Activated naive CD4-positive, alpha-beta T cell treated with anti-CD3 and anti-CD28 coated beads for 36 hours (primary cell): ENCODE data around the gene SYTL3. TPM values are rescaled to one million over a fixed set of nuclear protein-coding genes. Genes with fewer than 3 reads are reported as not detected.
A peak's percentile ranks its signal among the peaks of the same experiment; 100 is the strongest.
"Not testable (repeated sequence)": the region's sequence is repeated elsewhere in the genome, so short reads cannot be mapped to it uniquely, and the experiment has no call there.

Source experiments
- CTCF ChIA-PET: fragments of 350-600 bp; sonication (Branson Sonifier 250); formaldehyde crosslinking; loops from one replicate; lab custom pipeline; 2021; ENCODE audit warnings: antibody characterized with exemption; lab: Charles Lee
- DNase-seq: peaks from one replicate; pipeline ENCODE4 v3.0.0-alpha.2; 2020
- H3K27ac Mint-ChIP-seq: one replicate; pipeline ENCODE4 v1.8.0; 2021; ENCODE audit warnings: mild to moderate bottlenecking, mixed read lengths
- H3K27me3 Mint-ChIP-seq: one replicate; pipeline ENCODE4 v1.8.0; 2021; ENCODE audit warnings: low read depth, mixed read lengths
- H3K36me3 Mint-ChIP-seq: one replicate; pipeline ENCODE4 v1.8.0; 2021; ENCODE audit warnings: low read depth, mixed read lengths
- H3K4me1 Mint-ChIP-seq: one replicate; pipeline ENCODE4 v1.8.0; 2021; ENCODE audit warnings: low read depth, mixed read lengths
- H3K4me3 Mint-ChIP-seq: one replicate; pipeline ENCODE4 v1.8.0; 2021; ENCODE audit warnings: mild to moderate bottlenecking, moderate library complexity, mixed read lengths
- H3K9me3 Mint-ChIP-seq: one replicate; pipeline ENCODE4 v1.8.0; 2021; ENCODE audit warnings: mixed read lengths
- intact Hi-C: fragments of 100-400 bp; cut with micrococcal nuclease; formaldehyde crosslinking; loops from one replicate; pipeline ENCODE4 v1.15.1; 2023
- total RNA-seq, 2 experiments: library from RNA; stranded (reverse); gene quantifications; one replicate each; pipeline ENCODE4 v1.2.3, GENCODE V29; 2021

The SYTL3 gene
- total RNA-seq, 2 experiments from 2014 or later = 115 to 120 TPM

DNA sequence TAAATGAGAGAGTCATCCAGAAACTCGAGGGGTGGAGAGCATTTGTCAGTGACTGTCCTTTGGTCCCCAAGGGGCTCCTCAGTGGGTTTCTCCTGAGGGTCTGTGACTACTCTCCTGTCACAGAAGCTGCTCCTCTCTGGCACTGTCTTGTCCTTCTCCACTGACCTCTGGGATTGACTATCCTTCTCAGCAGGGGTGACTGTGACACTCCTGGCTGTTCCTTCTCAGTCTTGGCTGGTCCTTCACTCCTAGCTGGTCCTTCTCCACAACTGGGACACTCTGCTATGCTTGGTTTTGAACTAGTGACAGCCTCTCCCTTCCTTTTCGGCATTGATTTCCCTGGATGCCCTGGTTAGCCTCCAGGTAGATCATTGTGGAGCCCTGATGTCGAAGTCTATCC, 38.8 kb upstream of the SYTL3 start:
- Mint-ChIP-seq H3K36me3 (peaks cover 59% of the 10 kb centered on the region), H3K27ac (no peak overlapping the region)
- CTCF ChIA-PET = interaction anchor here (1.0 kb wide), 1 partner anchor 9 kb away, joined by 3 read pairs; no protein-coding TSS in a partner anchor

DNA sequence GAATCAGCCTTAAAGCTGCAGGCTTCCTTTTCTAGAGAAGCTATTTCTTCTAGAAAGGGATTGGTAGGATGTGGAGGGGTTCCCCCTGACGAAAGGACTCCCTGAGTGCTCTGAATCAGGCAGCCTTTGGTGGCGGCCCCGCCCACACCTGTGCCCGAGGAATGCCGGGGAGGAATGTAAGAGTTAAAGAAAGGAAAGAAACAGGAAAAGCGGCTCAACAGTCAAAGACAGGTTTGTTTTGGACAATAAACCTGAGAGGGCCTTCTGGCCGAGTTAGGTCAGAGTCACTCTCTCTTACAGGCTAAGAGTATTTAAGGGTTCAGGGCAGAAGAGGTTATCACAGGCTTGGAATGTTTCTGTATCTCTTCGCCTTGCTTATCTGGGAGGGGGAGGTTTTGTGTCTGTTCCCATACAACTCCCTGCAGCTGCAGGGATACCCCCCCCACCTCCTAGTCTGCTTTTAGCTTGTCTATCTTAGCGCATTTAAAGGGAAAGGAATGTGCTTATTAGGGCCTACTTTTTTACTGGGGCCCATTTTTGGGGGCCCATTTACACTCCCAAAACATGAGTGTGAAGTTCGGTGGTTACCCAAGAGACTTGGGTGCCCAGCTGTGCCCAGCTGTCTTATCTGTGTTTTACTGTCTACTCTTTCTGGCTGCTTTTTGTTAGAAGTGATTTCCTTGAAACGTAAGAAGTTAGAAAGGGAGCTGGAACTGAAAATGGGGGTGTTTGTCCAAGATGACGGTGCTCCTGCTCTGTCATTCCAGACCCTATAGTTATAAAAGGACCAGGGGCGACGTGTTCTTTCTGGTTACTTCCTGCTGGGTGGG, 38.1 kb upstream of the SYTL3 start:
- intact Hi-C loops = no loop called here
- CTCF ChIA-PET = interaction anchor here (1.0 kb wide), 1 partner anchor 10 kb away, joined by 3 read pairs; no protein-coding TSS in a partner anchor
- H3K27me3 Mint-ChIP-seq = no peaks in the 10 kb centered on the region
- no peak overlapping the region for H3K4me3 Mint-ChIP-seq
- no peaks in the 10 kb centered on the region for H3K4me1 Mint-ChIP-seq
- H3K9me3 Mint-ChIP-seq = peaks cover 10% of the 10 kb centered on the region
- no peak overlapping the region for H3K27ac Mint-ChIP-seq
- no peak for DNase-seq
- H3K36me3 Mint-ChIP-seq = peaks cover 63% of the 10 kb centered on the region

More for the DNA sequence above, 38.8 kb upstream of the SYTL3 start:
- intact Hi-C loops = no loop called here
- DNase-seq = no peak
- Mint-ChIP-seq H3K9me3 (peaks cover 10% of the 10 kb centered on the region), H3K27me3 (no peaks in the 10 kb centered on the region), H3K4me1 (no peaks in the 10 kb centered on the region), H3K4me3 (no peak overlapping the region)

DNA sequence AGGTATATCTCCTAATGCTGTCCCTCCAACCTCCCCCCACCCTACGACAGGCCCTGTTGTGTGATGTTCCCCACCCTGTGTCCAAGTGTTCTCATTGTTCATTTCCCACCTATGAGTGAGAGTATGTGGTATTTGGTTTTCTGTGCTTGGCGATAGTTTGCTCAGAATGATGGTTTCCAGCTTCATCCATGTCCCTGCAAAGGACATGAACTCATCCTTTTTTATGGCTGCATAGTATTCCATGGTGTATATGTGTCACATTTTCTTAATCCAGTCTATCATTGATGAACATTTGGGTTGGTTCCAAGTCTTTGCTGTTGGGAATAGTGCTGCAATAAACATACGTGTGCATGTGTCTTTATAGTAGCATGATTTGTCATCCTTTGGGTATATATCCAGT, 35.2 kb upstream of the SYTL3 start:
- H3K4me1 Mint-ChIP-seq, H3K27me3 Mint-ChIP-seq, H3K9me3 Mint-ChIP-seq, DNase-seq, H3K4me3 Mint-ChIP-seq, CTCF ChIA-PET, intact Hi-C loops, H3K27ac Mint-ChIP-seq: not testable (repeated sequence)
- H3K36me3 Mint-ChIP-seq = peaks cover 66% of the 10 kb centered on the region

DNA sequence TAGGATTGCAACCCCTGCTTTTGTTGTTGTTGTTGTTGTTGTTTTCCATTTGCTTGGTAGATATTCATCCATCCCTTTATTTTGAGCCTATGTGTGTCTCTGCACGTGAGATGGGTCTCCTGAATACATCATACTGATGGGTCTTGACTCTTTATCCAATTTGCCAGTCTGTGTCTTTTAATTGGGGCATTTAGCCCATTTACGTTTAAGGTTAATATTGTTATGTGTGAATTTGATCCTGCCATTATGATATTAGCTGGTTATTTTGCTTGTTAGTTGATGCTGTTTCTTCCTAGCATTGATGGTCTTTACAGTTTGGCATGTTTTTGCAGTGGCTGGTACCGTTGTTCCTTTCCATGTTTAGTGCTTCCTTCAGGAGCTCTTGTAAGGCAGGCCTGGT, 31.6 kb upstream of the SYTL3 start:
- CTCF ChIA-PET = interaction anchor here (0.6 to 1.3 kb wide), 2 partner anchors 73 to 323 kb away, joined by 3 read pairs; no protein-coding TSS in a partner anchor
- H3K27me3 Mint-ChIP-seq, H3K9me3 Mint-ChIP-seq, intact Hi-C loops, H3K27ac Mint-ChIP-seq, H3K4me3 Mint-ChIP-seq, DNase-seq: not testable (repeated sequence)
- H3K36me3 Mint-ChIP-seq = peaks cover 46% of the 10 kb centered on the region
- peaks cover 12% of the 10 kb centered on the region for H3K4me1 Mint-ChIP-seq

DNA sequence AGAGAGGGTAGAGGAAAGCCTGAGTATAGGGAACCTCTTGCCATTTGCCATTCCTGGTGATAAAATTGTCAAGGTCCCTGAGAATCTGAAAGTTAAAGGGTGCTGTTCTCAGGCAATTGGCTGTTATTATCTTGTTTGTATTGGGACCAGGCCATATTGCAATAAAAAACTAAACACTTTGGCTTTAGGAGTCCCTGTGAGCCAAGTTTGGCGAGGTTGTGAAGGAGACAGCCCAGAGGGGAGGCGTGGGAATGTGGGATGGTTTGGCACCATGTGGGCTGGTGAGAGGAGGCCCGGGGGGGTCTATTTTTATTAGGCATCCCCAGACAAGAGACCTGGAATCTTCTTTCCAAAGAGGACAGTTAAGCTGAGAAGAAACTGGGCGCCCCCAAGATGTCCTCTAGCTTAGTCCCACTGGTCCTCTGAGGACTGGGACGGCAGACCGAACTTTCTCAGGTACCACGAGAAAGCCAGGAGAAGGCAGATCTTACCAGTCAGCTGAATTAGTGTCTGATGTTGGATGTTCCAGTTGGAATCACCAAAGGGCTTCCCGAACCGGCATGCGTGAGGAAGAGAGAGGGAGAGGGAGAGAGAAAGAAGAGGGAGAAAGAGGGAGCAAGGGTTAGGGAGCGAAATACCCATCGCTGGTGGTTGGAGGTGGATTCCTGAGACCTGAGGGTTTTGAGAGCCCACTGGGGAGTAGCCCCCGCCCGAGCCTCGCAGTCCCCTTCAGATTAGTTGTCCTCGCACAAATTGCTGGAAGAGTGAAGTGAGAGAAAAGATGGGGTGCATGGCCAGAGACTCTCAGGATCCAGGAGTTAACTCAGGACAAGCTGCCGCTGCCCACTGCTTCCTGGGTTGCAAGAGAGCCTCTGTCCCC, 29.7 kb upstream of the SYTL3 start:
- H3K4me1 Mint-ChIP-seq = peaks cover 12% of the 10 kb centered on the region
- H3K27ac Mint-ChIP-seq = peak overlapping the region; percentile 14
- CTCF ChIA-PET = interaction anchor here (0.6 kb wide), 1 partner anchor 16 kb away, joined by 3 read pairs; no protein-coding TSS in a partner anchor
- H3K36me3 Mint-ChIP-seq = peaks cover 38% of the 10 kb centered on the region
- intact Hi-C loops = no loop called here
- no peak for DNase-seq
- H3K4me3 Mint-ChIP-seq = no peak overlapping the region
- H3K9me3 Mint-ChIP-seq = peaks cover 2% of the 10 kb centered on the region
- no peaks in the 10 kb centered on the region for H3K27me3 Mint-ChIP-seq

DNA sequence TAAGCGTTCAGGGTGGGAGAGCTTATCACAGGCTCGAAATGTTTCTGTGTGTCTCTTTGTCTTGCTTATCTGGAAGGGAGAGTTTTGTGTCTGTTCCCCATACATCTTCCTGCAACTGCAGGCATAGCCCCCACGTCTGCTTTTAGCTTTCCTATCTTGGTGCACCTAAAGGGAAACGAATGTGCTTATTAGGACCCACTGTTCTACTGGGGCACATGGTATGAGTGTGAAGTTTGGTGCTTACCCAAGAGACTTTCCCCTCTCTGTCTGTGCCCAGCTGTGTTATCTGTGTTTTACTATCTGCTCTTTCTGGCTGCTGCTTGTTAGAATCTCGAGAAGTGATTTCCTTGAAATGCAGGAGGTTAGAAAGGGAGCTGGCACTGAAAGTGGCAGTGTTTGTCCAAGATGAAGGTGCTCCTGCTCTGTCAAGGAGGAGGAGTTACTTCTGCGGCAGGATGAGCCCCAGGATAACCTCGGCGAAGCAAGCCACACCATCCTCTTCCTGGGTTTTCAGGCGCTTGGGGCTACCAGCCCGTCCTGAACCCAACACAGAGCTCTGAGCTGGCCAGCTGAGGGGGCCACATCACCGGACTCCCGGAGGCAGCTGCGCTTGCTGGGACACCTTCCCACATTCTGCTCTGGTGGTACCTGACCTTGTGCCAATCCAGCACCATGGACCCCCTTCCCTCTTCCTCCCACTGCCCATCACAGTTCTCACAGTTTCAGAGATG, 28.7 kb upstream of the SYTL3 start:
- CTCF ChIA-PET = interaction anchor here (0.6 kb wide), 1 partner anchor 73 kb away, joined by 3 read pairs; no protein-coding TSS in a partner anchor

DNA sequence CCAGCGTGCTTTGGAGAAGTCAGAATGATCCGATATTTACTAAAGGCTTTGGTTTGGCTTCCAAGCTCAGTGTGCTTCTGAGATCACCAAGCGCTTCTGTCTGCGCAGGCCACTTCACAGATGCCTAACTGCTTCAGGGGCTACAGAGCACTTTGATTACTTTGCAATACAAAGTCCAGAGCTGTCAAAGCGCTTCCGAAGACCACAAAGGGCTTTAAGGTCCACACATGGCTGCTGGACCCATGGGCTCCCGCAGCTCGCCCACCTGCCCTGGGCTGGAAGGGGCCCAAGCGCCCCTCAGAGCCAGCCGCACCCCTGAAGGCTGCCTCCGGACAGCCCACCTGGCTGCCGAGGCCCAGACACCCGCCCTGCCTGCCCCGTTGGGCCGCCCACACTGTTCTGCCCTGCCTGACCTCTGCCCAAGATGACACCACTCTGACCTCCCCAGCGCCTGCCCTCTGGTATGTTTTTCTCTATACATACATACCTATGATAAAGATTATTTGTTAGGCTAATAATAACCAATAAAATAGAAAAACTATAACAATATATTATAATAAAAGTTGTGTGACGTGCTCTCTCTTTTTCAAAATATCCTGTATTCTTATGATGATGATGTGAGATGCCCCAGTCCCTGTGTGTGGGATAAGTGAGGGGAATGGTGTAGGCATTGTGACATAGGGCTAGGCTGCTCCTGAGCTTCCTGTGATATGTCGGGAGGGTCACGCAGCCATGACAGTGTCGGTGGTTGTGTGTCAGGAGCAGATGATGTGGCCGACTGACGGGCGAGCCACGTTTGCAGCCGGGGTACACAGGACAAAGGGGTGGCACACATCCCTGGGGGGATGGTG, 27.9 kb upstream of the SYTL3 start:
- Mint-ChIP-seq H3K27me3 (no peaks in the 10 kb centered on the region), H3K4me1 (peaks cover 14% of the 10 kb centered on the region), H3K36me3 (peaks cover 29% of the 10 kb centered on the region), H3K27ac (peak overlapping the region; percentile 67), H3K4me3 (no peak overlapping the region), H3K9me3 (no peaks in the 10 kb centered on the region)
- intact Hi-C loops = no loop called here
- CTCF ChIA-PET = interaction anchor here (0.5 to 0.6 kb wide), 2 partner anchors 70 to 161 kb away, joined by 4 to 9 read pairs; no protein-coding TSS in a partner anchor
- DNase-seq = no peak

More for the DNA sequence above, 28.7 kb upstream of the SYTL3 start:
- intact Hi-C loops = no loop called here
- Mint-ChIP-seq H3K4me1 (peaks cover 14% of the 10 kb centered on the region), H3K4me3 (no peak overlapping the region), H3K27me3 (no peaks in the 10 kb centered on the region), H3K27ac (no peak overlapping the region), H3K9me3 (no peaks in the 10 kb centered on the region), H3K36me3 (peaks cover 32% of the 10 kb centered on the region)
- DNase-seq = no peak

DNA sequence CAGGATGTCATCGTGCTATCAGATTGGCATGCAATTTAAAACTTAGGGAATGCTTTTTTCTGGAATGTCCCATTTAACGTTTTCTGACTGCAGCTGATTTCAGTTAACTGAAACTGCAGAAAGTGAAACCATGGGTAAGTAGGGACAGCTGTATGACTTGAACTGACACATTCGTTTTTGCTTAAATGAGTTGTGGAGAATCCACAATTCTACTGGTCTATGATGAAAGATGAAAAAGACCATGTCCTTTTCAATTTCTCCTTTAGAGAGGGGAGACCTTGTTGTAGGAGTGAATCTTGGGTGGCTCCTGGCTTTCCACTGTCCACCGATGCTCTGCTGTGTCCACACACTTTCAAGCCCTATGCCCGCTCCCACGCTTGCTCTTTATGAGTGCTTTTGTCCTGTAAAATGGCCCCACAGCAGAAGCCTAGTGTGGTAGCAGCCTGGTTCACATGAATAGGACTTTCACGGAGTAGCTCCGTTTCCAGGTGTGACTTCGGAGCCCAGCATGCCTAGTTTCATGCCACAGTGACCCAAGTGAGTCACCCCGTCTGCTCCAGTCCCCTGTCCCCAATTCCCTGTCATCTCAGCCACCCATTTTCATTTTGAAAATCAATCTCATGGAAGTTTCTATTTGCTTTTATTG, 27.2 kb upstream of the SYTL3 start:
- H3K4me1 Mint-ChIP-seq = peaks cover 11% of the 10 kb centered on the region

DNA sequence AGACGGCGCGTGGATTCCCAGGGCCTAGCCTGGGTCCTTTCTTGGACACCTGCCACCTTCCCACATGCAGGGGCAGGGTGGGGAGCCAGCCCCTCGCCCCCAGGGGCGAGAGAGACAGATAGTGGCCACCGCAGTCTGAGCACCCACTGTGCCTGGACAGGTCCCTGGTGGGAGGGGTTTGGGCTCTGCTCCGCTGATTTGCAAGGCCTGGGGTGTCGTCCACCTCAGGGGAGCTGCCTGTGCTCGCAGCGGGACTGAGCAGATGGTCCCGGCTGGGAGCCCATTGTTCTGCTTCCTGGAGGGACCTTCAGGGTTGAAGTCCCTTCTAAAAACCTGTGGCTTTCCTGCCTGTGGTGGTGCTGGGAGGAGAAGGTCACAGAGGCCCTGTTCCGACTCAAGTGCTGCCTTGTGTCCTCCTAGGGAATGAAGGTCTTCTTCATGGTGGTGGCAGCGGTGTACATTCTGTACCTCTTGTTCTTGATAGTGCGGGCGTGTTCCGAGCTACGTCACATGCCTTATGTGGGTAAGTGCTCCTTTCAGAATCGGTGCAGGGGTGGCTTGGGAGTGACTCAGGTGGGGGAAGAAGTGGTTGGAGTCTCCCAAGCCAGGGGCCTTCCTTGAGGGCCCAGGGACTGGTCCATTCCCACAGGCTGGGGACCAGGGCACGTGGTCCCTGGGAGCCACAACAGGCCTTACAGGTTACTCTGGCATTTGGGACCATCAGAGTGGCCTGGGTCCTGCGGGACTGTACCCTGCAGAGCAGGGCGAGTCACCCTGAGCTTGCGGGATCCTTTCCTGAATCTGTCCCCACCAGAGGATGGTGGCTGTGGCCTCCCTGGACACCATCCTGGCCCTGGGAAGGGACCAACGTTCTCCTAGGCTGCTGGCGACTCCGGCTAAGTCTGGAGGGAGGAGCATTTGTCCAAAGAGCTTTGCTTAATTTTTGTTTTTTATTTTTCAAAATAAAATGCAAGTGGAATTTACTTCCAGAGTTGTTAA, 24.9 kb upstream of the SYTL3 start:
- Mint-ChIP-seq H3K36me3 (peaks cover 28% of the 10 kb centered on the region), H3K27me3 (no peaks in the 10 kb centered on the region), H3K4me3 (no peak overlapping the region), H3K4me1 (peaks cover 20% of the 10 kb centered on the region), H3K9me3 (no peaks in the 10 kb centered on the region), H3K27ac (no peak overlapping the region)
- CTCF ChIA-PET = no interaction called here
- DNase-seq = no peak
- intact Hi-C loops = no loop called here

More for the DNA sequence above, 27.2 kb upstream of the SYTL3 start:
- Mint-ChIP-seq H3K27me3 (no peaks in the 10 kb centered on the region), H3K9me3 (no peaks in the 10 kb centered on the region), H3K27ac (peak overlapping the region; percentile 67), H3K36me3 (peaks cover 22% of the 10 kb centered on the region), H3K4me3 (no peak overlapping the region)
- CTCF ChIA-PET = no interaction called here
- intact Hi-C loops = no loop called here
- DNase-seq = no peak

DNA sequence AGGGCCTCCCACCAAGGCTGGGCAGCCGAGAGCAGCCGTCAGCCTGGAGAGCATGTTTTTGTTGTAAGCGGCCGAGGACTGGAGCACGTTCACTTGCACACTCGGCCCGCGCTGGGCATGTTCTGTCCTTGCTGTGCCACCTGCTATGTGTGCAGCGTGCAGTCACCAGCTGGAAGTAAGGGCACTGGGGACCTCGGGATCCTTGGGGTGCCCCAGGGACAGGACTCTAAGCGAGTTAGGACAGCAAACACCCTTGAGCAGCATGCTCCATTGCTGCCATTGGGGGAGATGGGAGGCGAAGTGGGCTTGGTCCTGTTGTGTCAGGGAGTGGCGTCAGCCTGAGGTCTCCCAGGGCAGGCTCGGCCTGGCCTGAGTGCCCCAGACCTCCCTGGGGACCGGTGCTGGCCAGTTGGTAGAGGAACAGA, 24.0 kb upstream of the SYTL3 start:
- H3K27ac Mint-ChIP-seq = peak overlapping the region; percentile 46
- H3K4me3 Mint-ChIP-seq = no peak overlapping the region
- H3K4me1 Mint-ChIP-seq = peaks cover 22% of the 10 kb centered on the region
- no peak for DNase-seq
- no peaks in the 10 kb centered on the region for H3K9me3 Mint-ChIP-seq
- intact Hi-C loops = no loop called here
- CTCF ChIA-PET = no interaction called here
- peaks cover 30% of the 10 kb centered on the region for H3K36me3 Mint-ChIP-seq
- no peaks in the 10 kb centered on the region for H3K27me3 Mint-ChIP-seq
